Measurements from ENCODE around the gene BAG5.

BAG5 gene

GRCh38 chr14:103520657-103521437, 41.6 kb downstream of the BAG5 start:
- Histone ChIP-seq H3K4me1 (ENCODE audit: low read length) (peaks cover 47% of the 10 kb centered on the region), H3K9me3 (ENCODE audit: insufficient read depth, low read length) (no peaks in the 10 kb centered on the region), H3K79me2 (ENCODE audit: low read length) (peaks cover 9% of the 10 kb centered on the region; the same call in 1 of the 2 replicates), H3K27ac (ENCODE audit: low read length) (peak overlapping the region; percentile 82), H3K4me3 (ENCODE audit: low read length) (peak overlapping the region; percentile 76), H3K36me3 (replicated peaks; ENCODE audit: low read depth, low read length) (peaks cover 6% of the 10 kb centered on the region), H3K4me2 (ENCODE audit: low read length) (peak overlapping the region; percentile 82), H3K27me3 (ENCODE audit: low read depth, low read length) (no peaks in the 10 kb centered on the region), H2AFZ (ENCODE audit: low read depth, low read length) (peak overlapping the region; percentile 34; the same call in 1 of the 2 replicates), H4K20me1 (ENCODE audit: insufficient read depth, low read length) (no peaks in the 10 kb centered on the region), H3K9ac (ENCODE audit: low read length) (peak overlapping the region; percentile 83)
- TF ChIP-seq EZH2phosphoT487 (IDR thresholded peaks at IDR 0.05; ENCODE audit: low read depth) (no peak), CTCF (IDR thresholded peaks at IDR 0.05; ENCODE audit: low read depth, low read length) (peak; percentile 59)

- Histone ChIP-seq H3K4me2 (ENCODE audit: low read length) (peak overlapping the region; percentile 82), H3K36me3 (replicated peaks; ENCODE audit: low read depth, low read length) (peaks cover 6% of the 10 kb centered on the region), H3K4me3 (ENCODE audit: low read length) (peak overlapping the region; percentile 76), H3K9ac (ENCODE audit: low read length) (peak overlapping the region; percentile 83), H3K27ac (ENCODE audit: low read length) (peak overlapping the region; percentile 82), H4K20me1 (ENCODE audit: insufficient read depth, low read length) (no peaks in the 10 kb centered on the region), H3K79me2 (ENCODE audit: low read length) (peaks cover 9% of the 10 kb centered on the region; the same call in 1 of the 2 replicates), H2AFZ (ENCODE audit: low read depth, low read length) (peak overlapping the region; percentile 34; the same call in 1 of the 2 replicates), H3K4me1 (ENCODE audit: low read length) (peaks cover 41% of the 10 kb centered on the region), H3K9me3 (ENCODE audit: insufficient read depth, low read length) (no peaks in the 10 kb centered on the region), H3K27me3 (ENCODE audit: low read depth, low read length) (no peaks in the 10 kb centered on the region)
- no peak for TF ChIP-seq CTCF (IDR thresholded peaks at IDR 0.05; ENCODE audit: low read depth, low read length)
- TF ChIP-seq EZH2phosphoT487 (IDR thresholded peaks at IDR 0.05; ENCODE audit: low read depth), result no peak
Observed at GRCh38 chr14:103520269-103520656, 42.2 kb downstream of the BAG5 start.

GRCh38 chr14:103519837-103520212, 42.6 kb downstream of the BAG5 start:
- no peak for TF ChIP-seq CTCF (IDR thresholded peaks at IDR 0.05; ENCODE audit: low read depth, low read length)
- TF ChIP-seq EZH2phosphoT487 (IDR thresholded peaks at IDR 0.05; ENCODE audit: low read depth), result no peak
- H3K4me3 ChIP-seq (ENCODE audit: low read length), result peak overlapping the region; percentile 76
- peak overlapping the region; percentile 82 for H3K27ac ChIP-seq (ENCODE audit: low read length)
- no peaks in the 10 kb centered on the region for H3K27me3 ChIP-seq (ENCODE audit: low read depth, low read length)
- H3K9me3 ChIP-seq (ENCODE audit: insufficient read depth, low read length), result no peaks in the 10 kb centered on the region
- no peak overlapping the region for H2AFZ ChIP-seq (ENCODE audit: low read depth, low read length)
- H3K4me2 ChIP-seq (ENCODE audit: low read length), result peak overlapping the region; percentile 82
- peak overlapping the region; percentile 83 for H3K9ac ChIP-seq (ENCODE audit: low read length)
- H4K20me1 ChIP-seq (ENCODE audit: insufficient read depth, low read length), result no peaks in the 10 kb centered on the region
- H3K79me2 ChIP-seq (ENCODE audit: low read length), result peaks cover 9% of the 10 kb centered on the region; the same call in 1 of the 2 replicates
- peaks cover 6% of the 10 kb centered on the region for H3K36me3 ChIP-seq (replicated peaks; ENCODE audit: low read depth, low read length)
- peaks cover 36% of the 10 kb centered on the region for H3K4me1 ChIP-seq (ENCODE audit: low read length)

- Histone ChIP-seq H3K9ac (ENCODE audit: low read length) (peak overlapping the region; percentile 83; the same call in 1 of the 2 replicates), H3K9me3 (ENCODE audit: insufficient read depth, low read length) (no peaks in the 10 kb centered on the region), H4K20me1 (ENCODE audit: insufficient read depth, low read length) (no peaks in the 10 kb centered on the region), H3K79me2 (ENCODE audit: low read length) (peaks cover 9% of the 10 kb centered on the region; the same call in 1 of the 2 replicates), H3K4me1 (ENCODE audit: low read length) (peaks cover 30% of the 10 kb centered on the region), H3K4me2 (ENCODE audit: low read length) (peak overlapping the region; percentile 82), H3K27me3 (ENCODE audit: low read depth, low read length) (no peaks in the 10 kb centered on the region), H3K36me3 (replicated peaks; ENCODE audit: low read depth, low read length) (peaks cover 6% of the 10 kb centered on the region), H3K27ac (ENCODE audit: low read length) (peak overlapping the region; percentile 82), H2AFZ (ENCODE audit: low read depth, low read length) (no peak overlapping the region), H3K4me3 (ENCODE audit: low read length) (peak overlapping the region; percentile 76; the same call in 1 of the 2 replicates)
- no peak for TF ChIP-seq EZH2phosphoT487 (IDR thresholded peaks at IDR 0.05; ENCODE audit: low read depth)
- TF ChIP-seq CTCF (IDR thresholded peaks at IDR 0.05; ENCODE audit: low read depth, low read length), result no peak
Observed at GRCh38 chr14:103519043-103519836, 43.2 kb downstream of the BAG5 start.

Data from OCI-LY3 (cell line).